GM13976 (cell line): ENCODE results near the gene TGM2.

Source experiments
- DNase-seq: peaks from one replicate; pipeline ENCODE4 v3.0.0; 2012; ENCODE audit warnings: low spot score
- CTCF ChIP-seq: IDR thresholded peaks from 2 replicates; pipeline ENCODE4 v1.5.1; 2012; ENCODE audit warnings: borderline replicate concordance, mild to moderate bottlenecking; ENCODE audit not compliant: insufficient read depth; ENCODE audit errors: extremely low read depth, missing control alignments, control extremely low read depth
- in situ Hi-C: fragments of 300-500 bp; cut with MboI; formaldehyde crosslinking; loops from one replicate; pipeline ENCODE4 v1.12.0; 2022; ENCODE audit warnings: low sequenced_read_pairs, mixed read lengths, inconsistent platforms; ENCODE audit not compliant: unreplicated experiment

Gene TGM2

GRCh38 chr20:38130687-38131587 lies 34.1 kb downstream of the TGM2 start:
- in situ Hi-C loops: no loop called here
- no peak for DNase-seq
- TF ChIP-seq CTCF: no peak

GRCh38 chr20:38129893-38130609 lies 35.0 kb downstream of the TGM2 start:
- no peak for TF ChIP-seq CTCF
- no peak for DNase-seq
- in situ Hi-C loops: no loop called here

GRCh38 chr20:38129248-38129865 lies 35.7 kb downstream of the TGM2 start:
- TF ChIP-seq CTCF: no peak
- DNase-seq: no peak
- in situ Hi-C loops: no loop called here

- in situ Hi-C loops: no loop called here
- DNase-seq: no peak
- TF ChIP-seq CTCF: no peak
Observed at GRCh38 chr20:38128691-38129090, 36.4 kb downstream of the TGM2 start.

GRCh38 chr20:38127920-38128528 lies 37.0 kb downstream of the TGM2 start:
- no peak for DNase-seq
- in situ Hi-C loops: no loop called here
- TF ChIP-seq CTCF: no peak
